GM21423 (cell line): Measurements from ENCODE around the gene COL26A1.

Source experiments
- ATAC-seq: cut with Tn5 transposase; IDR thresholded peaks from one replicate; pipeline ENCODE4 v1.9.1; 2021; ENCODE audit warnings: mild to moderate bottlenecking, moderate library complexity; ENCODE audit not compliant: unreplicated experiment

The COL26A1 gene

GRCh38 chr7:101370836-101371235, 8.2 kb downstream of the COL26A1 start:
- ATAC-seq, result no peak

GRCh38 chr7:101373812-101374614, 11.3 kb downstream of the COL26A1 start:
- no peak for ATAC-seq

- no peak for ATAC-seq
These were observed 12.3 kb downstream of the COL26A1 start for GRCh38 chr7:101374990-101375389.

- no peak for ATAC-seq
These were observed 13.9 kb downstream of the COL26A1 start for GRCh38 chr7:101376601-101377000.

GRCh38 chr7:101377189-101377736, 14.6 kb downstream of the COL26A1 start:
- ATAC-seq, result no peak

GRCh38 chr7:101378751-101379174, 16.1 kb downstream of the COL26A1 start:
- no peak for ATAC-seq

- no peak for ATAC-seq
These were observed 16.6 kb downstream of the COL26A1 start for GRCh38 chr7:101379302-101379701.

GRCh38 chr7:101381549-101382111, 19.0 kb downstream of the COL26A1 start:
- no peak for ATAC-seq

GRCh38 chr7:101382937-101383336, 20.3 kb downstream of the COL26A1 start:
- ATAC-seq, result no peak

- ATAC-seq, result no peak
These were observed 23.5 kb downstream of the COL26A1 start for GRCh38 chr7:101386177-101386557.

GRCh38 chr7:101386558-101387231, 24.0 kb downstream of the COL26A1 start:
- ATAC-seq, result no peak

GRCh38 chr7:101390901-101391301, 28.2 kb downstream of the COL26A1 start:
- peak; percentile 92 for ATAC-seq

- ATAC-seq, result no peak
These were observed 29.3 kb downstream of the COL26A1 start for GRCh38 chr7:101391991-101392390.

GRCh38 chr7:101393865-101394264, 31.2 kb downstream of the COL26A1 start:
- ATAC-seq, result no peak

- no peak for ATAC-seq
These were observed 32.7 kb downstream of the COL26A1 start for GRCh38 chr7:101395376-101395775.

GRCh38 chr7:101397243-101397642, 34.6 kb downstream of the COL26A1 start:
- no peak for ATAC-seq

- no peak for ATAC-seq
These were observed 35.2 kb downstream of the COL26A1 start for GRCh38 chr7:101397770-101398324.

GRCh38 chr7:101398396-101399289, 36.0 kb downstream of the COL26A1 start:
- ATAC-seq, result no peak

GRCh38 chr7:101399759-101400158, 37.1 kb downstream of the COL26A1 start:
- ATAC-seq, result no peak

GRCh38 chr7:101400751-101401150, 38.1 kb downstream of the COL26A1 start:
- no peak for ATAC-seq
